ENCODE results near the gene TPPP3.

- TF ChIP-seq CTCF (IDR thresholded peaks at IDR 0.05; ENCODE audit: low read length) (no peak), EZH2 (optimal IDR thresholded peaks at IDR 0.05; ENCODE audit: low read depth, low read length) (no peak)
Measured at GRCh38 chr16:67387479-67388079, 5.7 kb downstream of the TPPP3 start.

All from MM.1S (cell line).